Pulmonary artery endothelial cell (primary cell): ENCODE results near the gene ATXN1. TPM values are rescaled to one million over a fixed set of nuclear protein-coding genes. Genes with fewer than 3 reads are reported as not detected.
A peak's percentile ranks its signal among the peaks of the same experiment; 100 is the strongest.

Experiments
- DNase-seq: peaks from one replicate; pipeline ENCODE4 v3.0.0-alpha.2; 2011; ENCODE audit warnings: low read depth, low spot score
- total RNA-seq: library from RNA; depleted of rRNA; stranded (reverse); fragments of >200 nt; gene quantifications from 2 replicates; pipeline ENCODE4 v1.2.3, GENCODE V29; 2014

Gene ATXN1
- total RNA-seq, 1 donor from 2014 or later: 14.2 TPM

GRCh38 chr6:16783509-16783908 lies 22.2 kb upstream of the ATXN1 start:
- no peak for DNase-seq

GRCh38 chr6:16782278-16782677 lies 21.0 kb upstream of the ATXN1 start:
- no peak for DNase-seq

- DNase-seq: no peak
Observed at GRCh38 chr6:16781348-16782169, 20.3 kb upstream of the ATXN1 start.

GRCh38 chr6:16778521-16778920 lies 17.3 kb upstream of the ATXN1 start:
- DNase-seq: no peak

- DNase-seq: no peak
Observed at GRCh38 chr6:16777794-16778193, 16.5 kb upstream of the ATXN1 start.

- no peak for DNase-seq
Observed at GRCh38 chr6:16776394-16777017, 15.2 kb upstream of the ATXN1 start.

GRCh38 chr6:16774437-16774836 lies 13.2 kb upstream of the ATXN1 start:
- no peak for DNase-seq

- DNase-seq: no peak
Observed at GRCh38 chr6:16773362-16773761, 12.1 kb upstream of the ATXN1 start.

GRCh38 chr6:16770701-16771569 lies 9.7 kb upstream of the ATXN1 start:
- no peak for DNase-seq

- no peak for DNase-seq
Observed at GRCh38 chr6:16769986-16770376, 8.7 kb upstream of the ATXN1 start.

GRCh38 chr6:16769131-16769985 lies 8.1 kb upstream of the ATXN1 start:
- peak; percentile 69 for DNase-seq

GRCh38 chr6:16768477-16768830 lies 7.2 kb upstream of the ATXN1 start:
- DNase-seq: no peak

GRCh38 chr6:16767765-16768476 lies 6.7 kb upstream of the ATXN1 start:
- DNase-seq: no peak

- DNase-seq: no peak
Observed at GRCh38 chr6:16766836-16767745, 5.8 kb upstream of the ATXN1 start.

GRCh38 chr6:16766043-16766536 lies 4.8 kb upstream of the ATXN1 start:
- DNase-seq: no peak

GRCh38 chr6:16765235-16765634 lies 4.0 kb upstream of the ATXN1 start:
- no peak for DNase-seq

- no peak for DNase-seq
Observed at GRCh38 chr6:16764188-16764950, 3.1 kb upstream of the ATXN1 start.
